WTC11 (cell line): ENCODE data around the gene SYMPK.

ENCODE experiments used
- CTCF ChIP-seq: fragments of 200-600 bp; IDR thresholded peaks from 2 replicates; pipeline ENCODE4 v1.8.0; 2022; ENCODE audit warnings: antibody characterized with exemption
- IRF1 ChIP-seq: sonication (generic); formaldehyde crosslinking; IDR thresholded peaks from 2 replicates; pipeline ENCODE4 v1.8.0; 2023; ENCODE audit warnings: missing genetic modification reagents
- ZNF121 ChIP-seq: sonication (generic); formaldehyde crosslinking; IDR thresholded peaks from 2 replicates; pipeline ENCODE4 v1.8.0; 2023; ENCODE audit warnings: missing genetic modification reagents

- TF ChIP-seq IRF1 (CRISPR knock-in tag), result no peak
- TF ChIP-seq ZNF121 (CRISPR knock-in tag), result no peak
- no peak for TF ChIP-seq CTCF
These were observed 40.2 kb downstream of the SYMPK start for GRCh38 chr19:45822716-45823115.
